ENCODE measurements around the gene ANKMY2.
"Not testable (repeated sequence)": the region's sequence is repeated elsewhere in the genome, so short reads cannot be mapped to it uniquely, and the experiment has no call there.

The ANKMY2 gene

DNA sequence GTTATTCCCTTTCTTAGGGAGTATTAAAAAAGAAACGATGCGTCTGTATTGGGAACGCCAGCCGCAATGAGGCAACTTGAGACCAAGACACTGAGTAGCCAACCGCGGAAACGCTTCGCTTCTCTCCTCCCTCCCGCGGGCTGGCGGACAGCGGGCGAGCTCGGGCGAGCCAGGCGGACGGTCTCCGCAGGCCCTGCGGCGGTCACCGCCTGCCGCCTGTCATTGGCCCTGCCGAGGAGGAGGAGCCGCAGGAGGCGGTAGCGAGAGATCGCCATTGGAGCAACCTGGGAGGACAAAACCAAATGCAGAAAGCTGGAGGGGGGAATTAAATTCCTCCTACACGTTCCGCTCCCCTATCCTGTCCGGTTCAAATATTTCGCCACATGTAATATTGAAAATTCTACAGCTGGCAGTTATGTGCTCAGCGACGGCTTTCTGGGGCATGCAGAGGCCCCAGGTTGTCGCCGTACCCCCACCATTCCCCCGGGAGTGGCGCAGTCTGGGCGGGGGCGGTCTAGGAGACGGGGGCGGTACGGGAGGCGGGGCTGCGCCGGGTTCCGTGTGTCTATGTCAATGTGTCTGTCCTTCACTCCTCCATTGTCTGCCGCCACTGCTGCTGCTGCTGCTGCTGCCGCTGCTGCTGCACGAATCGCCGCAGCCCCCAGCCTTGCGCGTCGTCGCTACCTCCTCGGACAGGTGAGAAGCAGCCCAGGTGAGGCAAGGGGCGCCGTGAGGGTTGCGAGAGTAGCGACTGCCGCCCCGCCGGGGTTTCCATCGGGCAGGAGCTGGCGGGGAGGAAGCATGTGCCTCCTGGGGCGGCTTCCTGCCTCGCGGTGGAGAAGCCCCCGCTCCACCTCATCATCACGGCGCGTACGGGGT lies at the start of gene ANKMY2, which contains the start of gene BZW2:
TSS of gene ANKMY2 (minus strand) at position 162 of the 879 bp plus-strand sequence. CDS start 181 bp downstream, outside the sequence.
TSS of gene BZW2 (plus strand) at position 589 of the 879 bp plus-strand sequence. CDS start 19,263 bp downstream, outside the sequence.
- peak; percentile 94 for DNase-seq (ENCODE audit: low read depth in 2 of 2)

DNA sequence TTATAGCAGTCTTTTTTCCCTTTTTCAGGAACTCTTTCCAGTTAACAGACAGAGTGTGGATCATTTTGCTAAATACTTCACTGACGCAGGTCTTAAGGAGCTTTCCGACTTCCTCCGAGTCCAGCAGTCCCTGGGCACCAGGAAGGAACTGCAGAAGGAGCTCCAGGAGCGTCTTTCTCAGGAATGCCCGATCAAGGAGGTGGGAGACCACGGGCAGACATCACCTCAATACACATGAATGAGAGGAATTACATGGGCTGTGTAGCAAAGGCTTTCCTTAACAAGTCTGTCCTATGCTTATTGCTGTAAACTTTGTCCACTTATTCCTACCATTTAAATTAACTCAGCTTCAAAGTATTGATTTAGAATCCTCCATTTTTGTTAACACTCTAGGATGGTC lies 49.3 kb upstream of the ANKMY2 start:
- no peak for DNase-seq (ENCODE audit: low read depth in 2 of 2)

DNA sequence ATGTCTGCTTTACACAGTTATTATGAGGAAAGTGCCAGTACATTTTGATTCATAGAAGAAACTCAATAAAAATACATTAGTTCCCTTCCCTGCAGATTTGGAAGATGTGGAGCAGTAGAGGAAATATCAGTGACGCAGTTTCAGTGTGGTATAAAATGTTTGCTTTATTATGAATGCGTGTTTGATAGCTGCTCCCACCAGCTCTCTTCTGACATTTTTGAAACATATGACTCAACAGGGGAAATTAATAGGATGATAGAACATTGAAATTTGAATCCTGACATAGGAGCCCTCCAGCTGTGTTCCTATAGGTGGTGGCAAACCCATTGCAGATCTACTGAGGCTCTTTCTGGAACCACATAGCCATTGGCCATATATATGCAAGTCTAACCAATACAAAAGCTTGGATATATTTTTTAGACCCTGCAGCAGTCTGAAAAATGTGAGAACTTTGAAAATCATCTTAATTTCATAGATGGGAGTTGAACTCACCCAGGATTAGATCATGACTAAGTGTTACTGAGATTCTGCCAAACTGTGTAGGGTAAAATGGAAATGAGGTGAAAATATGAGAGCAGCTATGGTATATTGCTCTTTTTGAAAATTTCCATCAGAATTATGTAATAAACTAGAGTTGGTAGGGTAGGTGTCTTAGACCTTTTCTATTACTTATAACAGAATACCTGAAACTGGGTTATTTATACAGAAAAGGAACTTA lies 48.2 kb upstream of the ANKMY2 start:
- DNase-seq (ENCODE audit: low read depth in 2 of 2) = no peak

GRCh38 chr7:16691241-16691640 lies 45.7 kb upstream of the ANKMY2 start:
- DNase-seq (ENCODE audit: low read depth in 2 of 2) = no peak

DNA sequence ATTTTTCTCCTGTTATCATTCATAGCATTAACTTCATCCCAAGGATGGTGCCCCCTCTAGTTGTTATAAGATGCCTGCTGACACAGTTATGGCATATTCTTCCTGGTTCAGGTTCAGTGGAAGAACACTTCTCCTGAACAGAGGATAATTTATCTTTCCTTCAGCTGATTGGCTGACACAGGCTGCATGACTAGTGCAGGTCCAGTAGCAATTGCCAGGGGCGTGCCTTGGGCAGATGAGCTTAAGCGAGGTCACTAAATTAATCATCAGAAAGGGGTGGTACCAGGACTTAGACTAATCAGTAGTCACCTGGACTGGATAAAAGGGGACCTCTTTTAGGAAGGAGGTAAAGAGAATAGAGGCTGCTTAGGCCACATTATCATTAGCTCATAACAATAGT lies 42.7 kb upstream of the ANKMY2 start:
- DNase-seq (ENCODE audit: low read depth in 2 of 2) = no peak

GRCh38 chr7:16685535-16685934 lies 40.0 kb upstream of the ANKMY2 start:
- no peak for DNase-seq (ENCODE audit: low read depth in 2 of 2)

DNA sequence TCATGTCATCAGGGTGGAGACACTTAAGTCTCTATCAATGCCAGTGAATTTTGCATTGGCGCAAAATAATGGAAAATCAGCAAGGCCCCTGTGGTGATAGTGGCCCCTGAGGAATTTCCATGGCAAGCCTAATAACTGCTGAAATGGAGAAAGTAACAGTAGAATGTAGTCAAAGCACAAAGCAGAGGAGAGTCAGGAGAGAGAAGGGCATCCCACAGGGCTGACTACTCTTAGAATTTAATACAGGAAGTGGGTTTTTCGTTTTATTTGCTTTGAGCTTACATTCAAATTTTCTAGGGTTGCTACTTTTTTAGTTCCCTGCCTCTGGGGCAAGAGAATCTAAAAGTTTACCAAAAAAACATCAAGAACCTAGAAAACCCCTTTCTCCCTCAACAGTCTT lies 39.4 kb upstream of the ANKMY2 start:
- DNase-seq (ENCODE audit: low read depth in 2 of 2) = no peak

DNA sequence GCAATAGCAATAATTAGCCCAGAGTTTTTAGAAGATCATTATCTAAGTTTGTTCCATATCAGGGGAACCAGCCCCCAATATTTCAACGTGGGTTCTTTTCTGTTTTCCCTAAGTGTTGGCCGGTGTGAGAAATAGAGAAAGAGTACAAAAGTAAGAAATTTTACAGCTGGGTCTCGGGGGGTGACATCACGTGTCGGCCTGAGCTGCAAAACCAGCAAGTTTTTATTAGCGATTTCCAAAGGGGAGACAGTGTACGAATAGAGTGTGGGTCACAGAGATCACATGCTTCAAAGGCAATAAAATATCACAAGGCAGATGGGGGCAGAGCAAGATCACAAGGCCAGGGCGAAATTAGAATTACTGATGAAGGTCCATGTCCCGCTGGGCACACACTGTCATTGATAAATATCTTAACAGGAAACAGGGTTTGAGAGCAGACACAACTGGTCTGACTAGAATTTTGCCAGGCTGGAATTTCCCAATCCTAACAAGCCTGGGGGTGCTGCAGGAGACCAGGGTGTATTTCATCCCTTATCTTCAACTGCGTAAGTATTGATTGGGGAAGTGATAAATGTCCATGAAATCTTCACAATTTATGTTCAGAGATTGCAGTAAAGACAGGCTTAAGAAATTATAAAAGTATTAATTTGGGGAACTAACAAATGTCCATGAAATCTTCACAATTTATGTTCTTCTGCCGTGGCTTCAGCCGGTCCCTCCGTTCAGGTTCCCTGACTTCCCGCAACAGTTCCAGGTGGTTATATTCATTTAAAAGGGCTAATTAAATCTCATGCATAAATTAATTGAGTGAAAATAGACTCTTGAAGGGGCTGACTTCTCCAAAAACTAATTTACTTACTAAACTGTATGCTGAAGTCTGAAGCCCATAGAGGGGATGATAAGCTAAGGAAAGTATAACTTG lies 33.4 kb upstream of the ANKMY2 start:
- DNase-seq (ENCODE audit: low read depth in 2 of 2) = not testable (repeated sequence)

DNA sequence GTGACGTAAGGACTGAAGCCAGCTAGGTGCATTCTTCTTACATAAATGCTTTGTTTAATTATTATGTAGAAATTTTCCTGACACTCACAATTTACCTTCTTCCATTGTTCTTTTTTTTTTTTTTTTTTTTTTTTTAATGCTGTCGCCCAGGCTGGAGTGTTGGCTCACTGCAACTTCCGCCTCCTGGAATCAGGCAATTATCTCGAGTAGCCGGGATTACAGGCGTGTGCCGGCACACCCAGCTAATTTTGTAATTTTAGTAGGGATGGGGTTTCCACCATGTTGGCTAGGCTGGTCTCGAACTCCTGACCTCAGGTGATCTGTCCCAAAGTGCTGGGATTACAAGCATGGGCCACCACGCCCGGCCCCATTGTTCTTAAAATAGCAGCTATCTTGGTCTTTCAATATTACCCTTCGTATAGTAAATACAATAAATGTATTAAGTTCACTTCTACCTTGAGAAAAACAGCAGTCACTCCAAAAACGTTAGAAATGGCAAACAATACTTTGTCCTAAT lies 32.5 kb upstream of the ANKMY2 start:
- no peak for DNase-seq (ENCODE audit: low read depth in 2 of 2)

DNA sequence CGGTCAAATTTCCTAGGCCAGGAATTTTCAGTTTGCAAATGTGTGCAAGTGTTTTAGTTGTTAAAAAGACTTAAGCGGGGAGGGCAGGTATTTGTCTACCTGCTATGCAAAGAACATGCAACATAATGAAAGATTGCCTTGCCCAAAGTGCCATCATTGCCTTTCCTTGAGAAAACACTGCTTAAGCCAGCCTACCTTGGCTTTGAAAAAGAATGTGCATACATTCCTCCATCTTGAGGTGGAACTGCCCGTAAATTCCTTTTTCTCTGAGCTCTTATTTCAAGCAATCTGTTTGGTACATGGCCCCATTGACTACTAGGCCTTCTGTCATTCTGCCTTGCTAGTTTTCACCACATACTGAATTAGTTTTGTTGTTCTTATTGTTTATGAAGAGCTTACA lies 29.7 kb upstream of the ANKMY2 start:
- no peak for DNase-seq (ENCODE audit: low read depth in 2 of 2)

DNA sequence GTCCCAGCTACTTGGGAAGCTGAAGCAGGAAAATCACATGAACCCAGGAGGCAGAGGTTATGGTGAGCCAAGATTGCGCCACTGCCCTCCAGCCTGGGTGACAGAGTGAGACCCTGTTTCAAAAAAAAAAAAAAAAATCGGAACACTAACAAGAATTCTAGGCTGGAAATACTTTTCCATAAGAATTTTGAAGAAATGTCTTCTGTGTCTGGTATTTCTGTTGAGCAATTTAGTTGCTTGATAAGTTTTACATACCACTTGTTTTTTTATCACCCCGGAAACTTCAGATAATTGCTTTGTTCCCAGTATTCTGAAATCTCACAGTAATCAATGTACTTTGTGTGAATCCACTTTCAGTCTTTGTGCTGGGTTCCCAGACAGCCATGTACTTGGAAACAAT lies 26.3 kb upstream of the ANKMY2 start:
- no peak for DNase-seq (ENCODE audit: low read depth in 2 of 2)

GRCh38 chr7:16670731-16671344 lies 25.3 kb upstream of the ANKMY2 start:
- no peak for DNase-seq (ENCODE audit: low read depth in 2 of 2)

- DNase-seq (ENCODE audit: low read depth in 2 of 2) = no peak
Measured at GRCh38 chr7:16670021-16670420, 24.5 kb upstream of the ANKMY2 start.

DNA sequence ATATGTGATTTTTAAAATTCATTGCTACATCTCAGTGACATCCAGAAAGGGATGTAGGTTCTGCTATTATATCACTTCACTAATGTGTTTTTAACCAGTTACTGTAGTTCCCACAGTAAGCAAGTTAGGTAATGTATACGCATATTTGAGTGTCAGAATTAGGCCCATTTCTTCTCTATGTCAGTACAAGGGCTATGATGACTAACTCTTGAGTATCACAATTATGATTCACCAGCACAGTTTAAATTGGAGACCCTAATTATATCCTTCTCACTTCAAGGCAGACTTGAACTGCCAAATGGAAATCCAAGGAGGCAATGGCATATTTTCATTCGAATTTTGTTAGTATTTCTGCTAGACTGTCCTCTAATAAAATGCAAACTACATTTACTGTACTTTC lies 24.0 kb upstream of the ANKMY2 start:
- DNase-seq (ENCODE audit: low read depth in 2 of 2) = no peak

- no peak for DNase-seq (ENCODE audit: low read depth in 2 of 2)
Measured at GRCh38 chr7:16668978-16669377, 23.4 kb upstream of the ANKMY2 start.

GRCh38 chr7:16668049-16668858 lies 22.7 kb upstream of the ANKMY2 start:
- DNase-seq (ENCODE audit: low read depth in 2 of 2) = peak; percentile 97

DNA sequence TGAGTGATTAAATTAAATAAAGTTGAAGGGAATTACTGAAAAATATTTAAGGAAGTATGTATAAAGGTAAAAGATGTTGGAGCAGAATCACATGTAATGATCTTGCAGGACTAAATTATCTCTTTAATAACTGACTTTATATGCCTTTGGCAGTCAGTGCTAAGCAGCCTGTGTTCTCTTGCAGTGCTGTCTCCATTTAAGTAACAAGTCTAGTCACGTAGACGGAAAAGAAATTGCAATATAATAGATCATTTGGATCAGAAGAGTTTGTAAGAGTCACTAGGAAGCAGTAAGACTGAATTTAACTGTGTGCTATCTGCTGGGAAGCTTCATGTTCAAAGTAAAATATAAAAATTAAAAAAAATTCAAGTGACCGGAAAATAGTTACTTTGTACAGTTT lies 21.8 kb upstream of the ANKMY2 start:
- DNase-seq (ENCODE audit: low read depth in 2 of 2) = no peak

- DNase-seq (ENCODE audit: low read depth in 2 of 2) = no peak
Measured at GRCh38 chr7:16661924-16662323, 16.4 kb upstream of the ANKMY2 start.

- peak; percentile 73 to 77 for DNase-seq (ENCODE audit: low read depth in 2 of 2)
Measured at GRCh38 chr7:16660702-16661464, 15.3 kb upstream of the ANKMY2 start.

Measured in fibroblast of skin of left quadriceps (primary cell).